GM21737 (cell line): ENCODE measurements around the gene TMEM184A.

Source experiments
- ATAC-seq: cut with Tn5 transposase; IDR thresholded peaks from one replicate; pipeline ENCODE4 v1.9.1; 2021; ENCODE audit warnings: mild to moderate bottlenecking, moderate library complexity; ENCODE audit not compliant: unreplicated experiment

TMEM184A gene

DNA sequence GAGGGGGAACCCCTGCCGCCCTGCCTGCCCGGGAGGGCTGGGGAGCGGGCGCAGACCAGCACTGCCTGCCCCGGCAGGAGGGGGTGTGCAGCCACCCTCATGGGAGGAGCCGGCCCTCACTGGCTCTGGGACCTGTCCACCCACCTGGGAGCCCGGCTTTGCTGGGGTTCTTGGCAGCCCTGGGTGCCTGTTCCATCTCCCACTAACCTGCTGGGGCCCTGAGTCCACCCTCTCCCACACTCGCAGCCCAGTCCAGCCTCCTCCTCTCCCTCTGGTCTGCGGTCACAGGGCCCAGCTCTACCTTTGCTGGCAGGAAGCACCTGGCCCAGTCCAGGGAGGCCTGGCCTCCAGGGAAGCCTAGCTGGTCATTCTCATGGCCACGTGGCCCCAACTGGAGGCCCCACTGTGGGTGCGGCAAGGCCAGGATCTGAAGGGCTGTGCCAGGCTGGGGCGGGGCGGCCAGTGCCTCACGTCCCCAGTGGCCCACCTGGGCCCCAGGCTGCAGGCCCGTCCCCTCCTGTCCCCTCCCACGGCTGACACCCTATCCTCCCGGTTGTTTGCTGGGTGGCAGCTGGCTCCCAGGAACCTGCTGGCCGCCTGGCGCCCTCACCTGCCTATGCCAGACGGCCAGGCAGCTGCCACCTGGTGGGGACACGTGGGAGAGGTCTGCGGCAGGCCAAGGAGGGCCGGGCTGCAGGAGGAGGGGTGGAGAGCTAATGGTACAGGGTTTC is at the start of gene TMEM184A:
Gene TMEM184A (minus strand): TSS at position 393 of the 731 bp plus-strand sequence. CDS start 721 bp downstream, outside the sequence.
- ATAC-seq, result no peak

DNA sequence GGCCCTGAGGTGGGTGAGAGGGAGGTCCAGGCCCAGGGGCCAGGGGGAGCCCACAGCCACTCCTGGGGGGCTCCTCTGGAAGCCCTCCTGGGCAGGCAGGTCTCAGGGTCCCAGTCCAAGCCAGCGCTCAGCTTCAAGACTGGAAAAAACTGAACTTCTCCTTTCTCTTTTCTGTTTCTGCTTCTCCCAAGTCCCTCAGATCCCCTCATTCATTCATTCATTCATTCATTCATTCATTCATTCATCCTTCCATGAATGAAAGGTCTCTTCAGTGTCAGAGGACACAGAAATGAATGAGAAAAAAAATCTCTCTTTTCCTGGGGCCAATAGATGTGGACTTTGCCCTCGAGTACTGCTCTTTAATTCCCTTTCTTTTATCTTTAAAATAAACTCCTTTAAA is 48.4 kb upstream of the TMEM184A start:
- ATAC-seq, result no peak

DNA sequence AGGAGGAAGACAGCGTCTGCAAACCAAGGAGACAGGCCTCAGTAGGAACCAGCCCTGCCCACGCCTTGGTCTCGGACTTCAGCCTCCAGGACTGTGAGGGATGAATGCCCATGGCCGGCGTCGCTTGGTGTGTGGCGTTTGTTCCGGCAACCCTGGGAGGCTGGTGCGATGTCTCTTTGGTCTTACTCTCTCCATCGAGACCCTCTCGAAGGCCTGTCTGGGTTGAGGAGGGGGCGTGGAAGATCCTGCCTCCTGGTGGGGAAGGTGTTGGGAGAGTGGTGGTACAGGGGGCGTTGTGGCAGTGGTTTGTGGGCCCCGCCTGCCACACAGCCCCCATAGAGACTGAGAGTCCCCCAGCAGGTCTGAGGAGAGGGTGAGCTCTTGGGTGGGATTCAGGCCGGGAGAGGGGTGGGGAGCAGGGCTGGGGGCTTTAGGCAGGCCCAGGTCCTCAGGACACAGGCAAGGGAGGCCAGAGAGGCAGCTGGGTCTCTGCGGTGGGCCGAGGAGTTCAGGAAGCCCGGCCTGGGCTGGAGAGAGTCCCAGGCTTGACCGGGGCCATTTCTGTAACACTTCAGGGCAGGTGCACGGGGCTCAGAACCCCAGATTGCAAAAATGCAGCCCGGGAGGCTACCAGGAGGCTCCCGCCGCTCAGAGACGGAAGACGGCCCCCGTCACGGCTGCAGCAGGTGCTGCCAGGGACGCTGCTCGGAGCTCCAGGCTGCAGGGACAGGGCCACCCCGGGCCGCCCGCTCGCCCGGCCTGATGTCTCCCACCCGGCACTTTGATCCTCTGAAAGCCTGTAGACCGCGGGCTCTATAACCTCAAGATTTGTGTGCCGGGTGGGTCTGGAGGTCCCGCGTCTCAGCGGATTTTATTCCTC is 47.6 kb upstream of the TMEM184A start:
- ATAC-seq, result no peak

DNA sequence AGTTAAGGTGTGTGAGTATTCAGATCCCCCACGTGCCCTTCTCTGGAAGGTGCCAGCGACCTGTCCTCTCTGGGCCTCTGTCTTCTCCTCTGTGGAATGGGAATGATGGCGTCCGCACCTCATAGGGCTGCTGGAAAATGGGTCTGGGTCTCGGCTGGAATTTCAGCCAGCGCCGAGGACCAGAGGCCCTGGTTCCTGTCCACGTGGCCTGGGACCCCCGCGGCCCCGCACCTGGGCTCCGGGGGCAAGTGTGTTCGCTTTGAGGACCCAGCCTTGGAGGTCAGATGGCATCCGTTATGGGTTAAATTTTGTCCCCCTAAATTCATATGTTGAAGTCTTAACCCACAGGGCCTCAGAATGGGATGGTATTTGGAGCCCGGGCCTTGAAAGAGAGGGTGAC is 46.4 kb upstream of the TMEM184A start:
- no peak for ATAC-seq

DNA sequence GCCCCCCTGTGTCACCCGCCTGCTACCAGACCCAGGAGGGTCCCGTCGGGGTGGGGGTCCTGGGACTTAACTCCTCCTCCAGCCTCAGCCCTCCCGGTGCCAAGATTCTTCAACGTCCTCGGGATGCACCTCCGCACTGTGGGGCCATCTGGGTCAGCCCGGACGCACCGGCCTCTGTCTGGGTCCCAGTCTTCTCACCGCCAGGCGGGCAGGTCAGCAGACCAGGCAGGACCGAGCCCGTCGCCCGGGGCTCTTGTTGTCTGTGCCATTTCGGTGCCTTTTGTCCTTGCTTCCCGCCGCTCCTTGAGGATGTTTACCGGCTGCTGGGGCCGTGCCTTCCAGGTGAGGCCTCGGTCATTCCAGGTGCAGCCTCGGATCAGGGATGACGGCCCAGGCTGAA is 46.0 kb upstream of the TMEM184A start:
- ATAC-seq, result no peak

DNA sequence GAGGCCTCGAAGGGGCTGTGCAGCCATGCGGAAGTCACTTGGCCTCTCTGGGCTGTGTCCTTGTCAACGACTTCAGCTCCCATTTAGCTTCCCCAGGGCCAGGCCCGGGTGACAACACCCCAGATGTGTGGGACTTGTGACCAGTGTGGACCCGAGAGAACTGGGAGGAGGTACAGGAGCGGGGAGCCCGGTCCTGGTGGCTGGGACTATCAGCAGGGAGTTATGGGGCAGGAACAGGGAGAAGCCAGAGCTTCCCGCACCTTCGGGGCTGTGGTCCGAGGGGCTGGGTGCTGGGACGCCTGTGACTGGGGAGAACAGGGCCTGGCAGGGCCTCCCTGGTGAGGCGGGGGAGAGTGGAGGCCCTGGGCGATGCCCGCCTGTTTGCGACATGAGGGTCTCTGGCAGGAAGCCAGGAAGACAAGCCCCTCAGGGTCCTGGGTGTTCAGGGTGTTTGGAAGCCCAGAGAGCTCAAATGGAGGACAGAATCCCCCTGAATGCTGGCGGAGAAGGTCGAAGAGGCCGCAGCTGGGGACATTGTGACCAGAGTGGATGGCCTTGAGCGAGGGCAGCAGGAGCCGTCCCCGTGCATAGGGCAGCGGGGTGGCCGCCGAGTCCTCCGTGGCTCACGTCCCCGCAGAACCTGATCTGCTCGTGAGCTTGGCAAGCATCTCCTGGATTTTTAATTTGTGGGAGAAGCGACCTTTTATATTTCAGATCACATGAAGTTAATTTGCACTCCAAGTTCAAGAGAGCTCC is 43.8 kb upstream of the TMEM184A start:
- no peak for ATAC-seq

DNA sequence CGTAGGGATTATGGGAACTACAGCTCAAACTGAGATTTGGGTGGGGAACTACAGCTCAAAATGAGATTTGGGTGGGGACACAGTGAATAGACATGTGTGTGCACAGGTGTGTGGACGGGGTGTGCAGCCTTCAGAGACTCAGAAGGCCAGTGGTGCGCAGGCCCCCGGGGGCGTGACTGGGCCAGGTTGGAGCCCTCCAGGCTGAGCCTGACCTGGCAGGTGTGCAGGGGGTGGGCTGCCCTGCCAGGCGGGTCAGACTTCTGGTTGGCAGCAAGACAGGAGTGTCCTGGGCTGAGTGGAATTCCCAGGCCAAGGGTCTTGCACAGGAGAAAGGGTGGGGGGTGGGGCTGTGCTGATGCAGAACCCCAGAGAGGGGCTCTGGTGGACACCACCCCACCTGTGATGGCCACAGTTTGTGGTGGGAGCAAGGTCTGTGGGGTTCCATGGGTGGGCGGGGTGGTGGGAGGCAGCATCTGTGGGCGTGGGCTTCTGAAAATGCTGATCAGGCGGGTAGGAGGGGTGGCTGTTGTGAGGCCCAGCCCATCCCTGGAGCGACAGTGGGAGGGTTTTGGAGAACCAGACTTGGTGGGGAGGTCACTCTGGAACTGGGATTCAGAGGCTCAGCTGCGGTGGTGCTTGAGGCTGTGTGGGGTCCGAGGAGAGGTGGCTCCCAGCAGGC is 43.1 kb upstream of the TMEM184A start:
- no peak for ATAC-seq

DNA sequence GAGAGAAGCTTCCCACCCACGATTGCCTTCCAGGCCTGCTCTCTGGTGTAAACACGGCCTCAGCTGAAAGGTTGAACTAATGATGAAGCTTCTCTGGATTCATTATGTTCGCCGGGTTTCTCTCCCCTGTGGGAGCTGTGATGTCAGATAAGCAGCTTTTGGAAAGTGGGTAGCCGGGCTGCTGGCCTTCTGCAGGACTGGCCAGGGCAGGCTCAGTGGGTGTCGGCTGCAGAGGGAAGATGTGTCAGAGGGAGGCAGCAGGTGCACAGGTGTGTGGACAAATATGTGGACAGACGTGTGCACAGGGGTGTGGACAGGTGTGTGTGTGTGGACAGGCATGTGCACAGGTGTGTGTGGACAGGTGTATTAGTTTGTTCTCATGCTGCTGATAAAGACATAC is 42.3 kb upstream of the TMEM184A start:
- ATAC-seq, result no peak

DNA sequence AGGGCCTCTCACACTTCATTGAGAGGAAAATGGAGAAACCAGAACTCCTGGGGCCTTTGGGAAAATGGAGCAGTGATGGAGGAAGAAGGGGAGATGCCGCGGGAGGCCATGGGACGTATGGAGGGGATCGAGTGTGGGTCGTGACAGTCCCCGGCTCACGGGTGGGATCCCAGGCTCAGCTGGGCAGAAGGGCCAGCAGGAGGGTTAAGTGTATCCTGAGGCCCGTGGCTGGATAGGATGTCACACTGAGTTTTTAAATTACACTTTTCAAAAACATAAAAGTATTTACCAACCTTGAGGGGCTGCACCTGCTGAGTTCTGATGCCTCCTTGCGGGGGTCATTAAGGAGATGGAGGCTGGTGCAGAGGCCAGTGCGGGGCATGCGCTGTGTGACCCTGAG is 41.8 kb upstream of the TMEM184A start:
- ATAC-seq, result no peak

DNA sequence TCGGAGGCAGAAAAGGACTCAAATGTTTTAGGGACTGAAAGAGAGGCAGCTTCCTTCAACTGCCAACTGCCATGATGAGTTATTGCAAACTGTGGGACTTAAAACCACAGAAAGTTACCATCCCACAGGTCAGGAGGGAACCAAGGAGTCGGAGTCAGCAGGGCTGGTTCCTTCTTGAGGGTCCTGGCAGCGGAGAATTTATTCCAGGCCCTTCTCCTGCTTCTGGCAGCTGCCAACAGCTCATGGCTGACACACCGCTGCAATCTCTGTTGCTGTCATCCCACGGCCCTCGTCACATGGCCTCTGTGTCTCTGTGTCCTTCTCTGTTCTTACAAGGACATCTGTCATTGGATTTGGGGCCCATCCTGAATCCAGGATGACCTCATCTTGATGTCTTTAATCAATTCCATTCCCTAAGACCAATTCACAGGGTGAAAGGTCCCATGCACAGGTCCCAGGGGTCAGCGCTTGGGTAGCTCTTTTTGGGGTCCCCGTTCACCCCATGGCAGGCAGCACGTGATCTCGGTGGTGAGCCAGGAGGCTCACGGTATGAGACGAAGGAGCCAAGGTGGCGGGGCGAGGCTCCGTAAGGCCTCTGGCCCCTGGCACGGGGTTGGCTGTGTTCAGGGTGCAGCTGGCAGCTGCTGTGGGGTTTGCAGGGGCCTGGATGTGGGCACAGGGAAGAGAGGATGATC is 41.2 kb upstream of the TMEM184A start:
- no peak for ATAC-seq

DNA sequence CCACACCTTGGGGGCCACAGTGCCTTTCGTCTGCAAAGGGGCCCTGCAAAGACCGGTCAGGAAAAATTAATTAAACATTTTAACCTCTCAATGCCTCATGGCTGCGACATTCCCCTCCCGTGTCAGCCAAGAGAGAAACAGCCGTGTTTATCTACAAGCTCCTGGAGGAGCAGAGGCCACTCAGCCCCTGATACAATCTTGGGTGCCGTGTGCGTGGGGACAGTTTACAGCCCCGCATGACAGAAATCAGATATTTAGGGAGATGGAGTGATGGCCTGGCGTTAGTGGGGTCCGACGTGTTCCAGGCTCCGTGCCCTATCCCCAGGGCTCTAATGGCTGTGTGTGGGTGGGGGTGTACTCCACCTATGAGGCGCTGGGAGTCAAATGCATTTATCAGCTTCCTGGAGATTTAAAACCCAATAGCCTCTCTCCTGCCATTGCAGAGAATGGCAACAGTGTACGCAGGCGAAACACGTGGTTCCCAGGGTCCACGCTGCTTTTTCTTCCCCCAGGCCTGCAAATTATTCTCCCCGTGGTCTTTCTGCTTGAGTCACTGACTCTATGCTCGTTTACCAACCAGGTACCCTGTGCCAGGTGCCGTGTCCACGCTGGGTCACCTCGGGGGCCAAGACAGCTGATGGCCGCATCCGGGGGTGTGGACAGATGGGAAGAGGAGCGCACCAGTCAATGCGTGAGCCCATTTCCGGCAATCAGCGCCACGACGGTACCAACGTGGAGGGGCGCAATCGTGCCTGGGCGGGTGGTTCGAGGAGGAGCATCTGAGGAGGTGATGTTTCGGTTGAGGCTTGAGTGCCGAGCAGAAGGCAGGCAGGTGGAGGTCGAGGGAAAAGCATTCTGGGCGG is 40.4 kb upstream of the TMEM184A start:
- no peak for ATAC-seq

DNA sequence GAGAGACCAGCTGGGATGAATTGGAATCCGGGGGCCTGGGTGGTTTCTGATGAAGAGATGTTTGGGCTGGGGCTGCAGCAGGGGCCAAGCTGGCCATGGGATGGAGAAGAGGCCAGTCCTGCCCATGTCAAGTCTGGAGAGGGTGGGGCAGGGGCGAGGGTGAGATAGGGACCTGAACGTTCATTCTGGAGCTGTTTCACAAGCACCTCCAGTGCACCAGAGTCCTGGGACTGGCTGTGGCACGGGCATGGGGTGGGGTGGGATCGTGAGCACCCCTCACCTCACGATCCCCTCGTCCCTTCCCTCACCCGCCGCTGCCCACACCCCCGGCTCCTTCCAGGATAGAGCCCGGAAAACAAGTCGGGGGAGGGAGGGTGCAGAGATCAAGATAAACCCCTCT is 39.6 kb upstream of the TMEM184A start:
- ATAC-seq, result no peak

DNA sequence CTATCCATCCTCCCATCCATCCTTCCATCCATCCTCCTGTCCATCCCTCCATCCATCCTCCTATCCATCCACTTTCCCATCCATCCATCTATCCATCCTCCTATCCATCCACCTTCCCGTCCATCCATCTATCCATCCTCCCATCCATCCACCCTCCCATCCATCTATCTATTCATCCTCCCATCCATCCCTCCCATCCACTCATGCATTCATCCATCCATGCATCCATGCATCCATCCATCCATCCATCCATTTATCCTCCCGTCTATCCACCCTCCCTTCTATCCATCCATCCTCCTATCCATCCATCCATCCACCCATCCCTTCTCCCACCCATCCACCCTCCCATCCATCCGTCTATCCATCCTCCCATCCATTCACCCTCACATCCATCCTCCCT is 39.0 kb upstream of the TMEM184A start:
- ATAC-seq, result no peak

DNA sequence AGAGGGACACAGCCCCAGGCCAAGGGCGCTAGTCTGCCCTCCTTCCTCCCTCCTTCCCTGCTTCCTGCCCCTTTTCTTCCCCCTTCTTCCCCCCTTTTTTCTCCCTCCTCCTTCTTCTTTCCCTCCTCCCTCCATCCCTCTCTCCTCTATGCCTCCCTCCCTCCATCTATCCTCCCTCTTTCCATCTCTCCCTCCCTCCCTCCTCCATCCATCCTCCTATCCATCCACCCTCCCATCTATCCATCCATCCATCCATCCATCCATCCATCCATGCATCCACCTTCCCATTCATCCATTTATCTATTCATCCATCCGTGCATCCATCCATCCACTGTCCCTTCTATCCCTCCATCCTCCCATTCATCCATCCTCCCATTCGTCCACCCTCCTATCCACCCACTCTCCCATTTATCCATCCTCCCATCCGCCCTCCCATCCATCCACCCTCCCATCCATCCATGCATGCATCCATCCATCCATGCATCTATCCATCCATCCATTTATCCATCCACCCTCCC is 38.0 kb upstream of the TMEM184A start:
- no peak for ATAC-seq

DNA sequence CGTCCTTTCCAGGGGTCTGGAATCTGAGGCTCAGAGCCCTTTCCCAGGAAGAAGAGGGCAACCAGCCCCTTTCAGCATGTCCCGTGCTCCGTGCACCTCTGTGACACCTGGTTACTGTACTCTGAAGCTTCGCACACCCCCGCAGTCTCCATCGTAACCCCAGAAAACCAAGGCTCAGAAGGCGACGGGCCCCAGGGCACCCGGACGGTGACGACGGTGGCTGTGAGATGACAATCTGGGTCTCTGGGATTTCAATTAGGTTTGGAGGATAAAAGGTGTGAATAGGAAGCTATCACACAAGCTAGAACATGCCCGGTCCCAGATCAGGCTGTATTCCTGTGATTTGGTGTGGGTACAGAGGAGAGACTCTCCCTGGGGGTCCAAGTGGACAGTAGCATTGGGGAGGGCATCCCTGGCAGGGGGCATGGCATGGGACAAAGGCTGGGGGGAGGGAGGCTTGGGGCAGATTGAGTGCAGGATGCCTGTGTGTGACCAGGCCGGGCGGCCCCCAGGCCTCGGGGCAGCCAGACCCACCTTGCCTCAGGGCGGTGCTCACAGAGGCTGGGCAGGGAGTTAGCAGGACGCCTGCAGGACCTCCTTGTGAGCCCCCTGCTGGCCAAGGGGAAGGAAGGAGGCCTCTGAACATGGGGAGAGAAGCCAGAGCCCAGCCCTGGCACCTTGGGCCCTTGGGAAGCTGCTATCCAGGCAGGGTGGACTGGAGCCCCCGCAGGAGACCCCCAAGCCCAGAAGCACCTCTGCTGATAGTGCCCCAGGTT is 37.3 kb upstream of the TMEM184A start:
- ATAC-seq, result no peak

DNA sequence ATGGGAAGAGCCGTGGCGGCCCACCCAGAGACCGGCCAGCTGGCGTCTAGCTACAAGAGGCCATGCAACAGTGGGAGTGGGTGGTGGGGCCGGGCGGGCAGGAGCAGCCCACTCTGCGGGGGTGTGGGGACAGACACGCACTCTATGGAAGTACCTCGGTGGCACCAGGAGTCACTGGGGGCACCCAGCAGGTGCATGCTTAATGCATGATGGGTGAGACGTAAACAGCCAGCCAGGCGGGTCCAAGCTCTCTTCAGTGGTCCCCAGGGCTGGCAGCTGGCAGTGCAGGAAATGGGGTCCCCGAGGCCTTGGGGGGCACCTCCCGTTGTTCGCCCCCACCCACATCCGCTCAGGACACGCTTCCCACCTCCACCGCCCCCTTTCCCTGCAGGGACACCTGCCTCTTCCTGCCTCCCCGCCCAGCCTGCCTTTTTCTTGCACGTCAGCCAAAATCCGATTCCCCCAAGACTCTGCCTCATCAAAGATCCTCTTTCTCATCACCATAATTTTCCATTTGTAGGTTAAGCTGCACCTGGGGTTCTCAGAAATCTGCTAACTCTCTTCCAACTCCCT is 36.4 kb upstream of the TMEM184A start:
- no peak for ATAC-seq

DNA sequence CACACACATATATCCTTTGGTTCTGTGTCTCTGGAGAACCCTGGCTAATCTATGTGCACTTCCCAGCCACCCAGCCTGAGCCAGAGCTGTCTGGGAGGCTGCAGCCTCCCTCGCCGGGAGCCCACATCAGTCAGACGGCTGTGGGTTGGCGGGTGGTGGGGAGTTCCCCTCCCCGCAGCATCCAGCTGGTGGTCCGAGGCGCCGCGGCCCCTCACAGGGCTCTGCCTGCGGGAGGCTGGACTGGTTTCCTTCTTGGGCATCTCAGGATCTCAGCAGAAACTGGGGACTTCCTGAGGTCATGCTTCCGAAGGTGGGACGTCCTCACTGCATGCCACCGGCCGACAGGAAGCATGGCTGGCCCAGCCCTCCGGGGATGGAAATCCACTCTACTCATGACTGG is 35.9 kb upstream of the TMEM184A start:
- ATAC-seq, result no peak

DNA sequence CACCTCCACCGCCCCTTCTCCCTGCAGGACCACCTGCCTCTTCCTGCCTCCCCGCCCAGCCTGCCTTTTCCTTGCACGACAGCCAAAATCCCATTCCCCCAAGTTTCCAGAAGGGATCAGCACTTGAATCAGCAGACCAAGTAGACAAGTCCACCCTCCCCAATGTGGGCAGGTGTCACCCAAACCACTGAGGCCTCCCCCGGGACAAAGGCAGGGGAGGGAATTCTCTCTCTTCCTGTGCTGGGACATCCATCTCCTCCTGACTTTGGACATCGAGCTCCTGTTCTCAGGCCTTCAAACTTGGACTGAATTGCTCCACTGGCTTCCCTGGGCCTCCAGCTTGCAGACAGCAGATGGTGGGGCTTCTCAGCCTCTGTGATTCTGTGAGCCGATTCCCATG is 35.4 kb upstream of the TMEM184A start:
- ATAC-seq, result no peak
